GM11168 (cell line): ENCODE results near the gene SS18.
"Not testable (repeated sequence)": the region's sequence is repeated elsewhere in the genome, so short reads cannot be mapped to it uniquely, and the experiment has no call there.

Experiments
- in situ Hi-C: fragments of 300-500 bp; cut with MboI; formaldehyde crosslinking; loops from one replicate; pipeline ENCODE4 v1.12.0; 2022; ENCODE audit warnings: low sequenced_read_pairs; ENCODE audit not compliant: unreplicated experiment

Gene SS18, protein sequence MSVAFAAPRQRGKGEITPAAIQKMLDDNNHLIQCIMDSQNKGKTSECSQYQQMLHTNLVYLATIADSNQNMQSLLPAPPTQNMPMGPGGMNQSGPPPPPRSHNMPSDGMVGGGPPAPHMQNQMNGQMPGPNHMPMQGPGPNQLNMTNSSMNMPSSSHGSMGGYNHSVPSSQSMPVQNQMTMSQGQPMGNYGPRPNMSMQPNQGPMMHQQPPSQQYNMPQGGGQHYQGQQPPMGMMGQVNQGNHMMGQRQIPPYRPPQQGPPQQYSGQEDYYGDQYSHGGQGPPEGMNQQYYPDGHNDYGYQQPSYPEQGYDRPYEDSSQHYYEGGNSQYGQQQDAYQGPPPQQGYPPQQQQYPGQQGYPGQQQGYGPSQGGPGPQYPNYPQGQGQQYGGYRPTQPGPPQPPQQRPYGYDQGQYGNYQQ

DNA sequence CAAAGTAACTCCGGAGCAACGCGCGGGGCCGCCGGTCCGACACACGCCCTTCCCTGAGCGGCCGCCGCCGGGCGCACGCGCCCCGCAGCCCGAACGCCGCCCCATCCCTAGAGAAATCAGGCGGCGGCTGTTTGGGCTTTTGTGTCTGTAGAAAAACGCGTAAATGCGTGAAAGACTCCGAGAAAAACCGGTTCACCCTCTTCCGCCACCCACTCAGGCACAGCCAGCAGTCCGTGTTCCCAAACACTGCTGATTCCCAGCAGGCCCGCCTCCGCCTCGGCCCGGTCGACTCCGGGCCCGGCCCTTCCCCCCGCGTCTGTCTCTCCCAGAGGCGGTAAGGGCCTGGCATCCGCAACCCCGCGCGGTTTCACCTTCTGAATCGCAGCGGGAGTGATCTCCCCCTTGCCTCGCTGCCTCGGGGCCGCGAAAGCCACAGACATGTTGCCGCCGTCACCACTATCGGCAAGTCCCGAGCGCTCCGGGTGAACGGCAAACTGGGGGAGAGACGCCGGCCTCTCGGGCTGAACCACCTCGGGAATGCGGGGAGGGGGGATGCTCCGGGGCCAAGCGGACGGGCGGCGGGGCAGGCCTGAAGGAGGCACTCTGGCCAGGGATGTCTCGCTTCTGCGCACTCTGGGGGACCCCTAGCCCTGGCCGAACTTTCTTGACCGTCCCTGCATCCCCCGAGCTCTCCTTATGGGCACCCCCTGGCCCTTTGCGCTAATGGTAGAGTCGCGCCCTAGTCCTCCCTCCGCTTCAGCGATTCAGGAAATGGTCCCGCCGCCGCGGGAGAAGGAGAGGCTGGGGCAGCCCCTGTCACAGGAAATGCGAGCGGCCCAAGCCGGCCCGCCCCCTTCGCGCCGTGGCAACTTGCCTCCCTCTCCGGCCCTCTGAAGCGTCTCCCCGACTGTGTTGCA lies at the start of gene SS18:
Gene SS18 (minus strand): TSS at position 484 of the 917 bp plus-strand sequence. CDS start 44 bp downstream, at position 440.
- in situ Hi-C loops = no loop called here

DNA sequence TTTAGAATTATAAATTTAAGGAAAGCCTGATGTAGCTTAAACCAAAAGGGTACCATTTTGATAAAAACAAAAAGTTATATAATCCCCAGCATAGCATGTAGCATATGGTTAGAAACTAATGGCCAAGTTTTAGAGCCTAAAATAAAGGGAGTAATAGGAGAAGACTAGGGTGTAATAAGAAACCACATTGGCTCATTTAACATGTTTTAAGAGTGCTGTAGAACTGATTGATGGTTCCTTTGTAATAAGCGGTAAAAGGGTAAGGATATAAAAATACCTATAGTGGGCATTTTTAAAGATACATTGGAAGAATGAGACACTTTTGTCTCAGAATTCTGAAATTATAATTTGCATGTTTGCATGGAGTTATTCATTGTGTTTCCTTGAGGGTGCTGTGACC lies 45.1 kb upstream of the SS18 start:
- in situ Hi-C loops = no loop called here

DNA sequence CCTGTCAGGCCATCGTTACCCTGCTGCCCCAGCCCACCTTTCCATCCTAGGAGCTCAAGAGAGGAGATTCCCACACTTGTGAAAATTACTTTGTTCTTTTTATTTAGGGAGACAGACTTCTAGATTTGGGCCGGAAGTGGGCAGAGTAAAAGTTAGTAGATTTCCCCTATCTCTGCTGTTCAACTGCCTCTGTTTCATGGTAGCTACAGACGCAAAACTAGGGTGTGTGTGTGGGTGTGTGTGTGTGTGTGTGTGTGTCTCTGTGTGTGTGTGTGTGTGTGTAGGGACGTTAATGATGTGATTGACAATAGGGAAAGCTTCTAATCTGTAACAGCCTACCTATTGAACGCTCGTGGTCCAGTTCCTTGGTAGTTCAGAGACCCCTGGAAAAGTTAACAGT lies 43.7 kb upstream of the SS18 start:
- in situ Hi-C loops = no loop called here

DNA sequence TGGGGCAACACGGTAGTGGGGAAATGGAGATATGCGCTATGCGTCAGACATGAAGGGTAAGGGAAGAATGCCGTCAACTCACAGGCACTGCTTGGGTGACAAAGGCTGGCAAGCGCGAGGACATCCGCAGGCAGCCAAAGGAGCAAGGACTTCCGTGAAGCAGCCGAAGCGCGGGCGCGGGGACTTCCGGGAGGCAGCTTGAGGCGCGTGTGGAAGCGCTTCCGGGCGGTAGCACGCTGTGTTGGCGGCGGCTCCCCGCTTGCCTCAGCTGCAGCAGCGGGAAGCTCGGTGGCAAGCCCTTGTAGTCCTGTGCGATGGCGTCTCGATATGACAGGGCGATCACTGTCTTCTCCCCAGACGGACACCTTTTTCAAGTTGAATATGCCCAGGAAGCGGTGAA lies 43.2 kb upstream of the SS18 start, which contains the start of gene PSMA8:
Gene PSMA8 (plus strand): TSS at position 218 of the 400 bp plus-strand sequence. CDS start 97 bp downstream, at position 315.
- in situ Hi-C loops = no loop called here

DNA sequence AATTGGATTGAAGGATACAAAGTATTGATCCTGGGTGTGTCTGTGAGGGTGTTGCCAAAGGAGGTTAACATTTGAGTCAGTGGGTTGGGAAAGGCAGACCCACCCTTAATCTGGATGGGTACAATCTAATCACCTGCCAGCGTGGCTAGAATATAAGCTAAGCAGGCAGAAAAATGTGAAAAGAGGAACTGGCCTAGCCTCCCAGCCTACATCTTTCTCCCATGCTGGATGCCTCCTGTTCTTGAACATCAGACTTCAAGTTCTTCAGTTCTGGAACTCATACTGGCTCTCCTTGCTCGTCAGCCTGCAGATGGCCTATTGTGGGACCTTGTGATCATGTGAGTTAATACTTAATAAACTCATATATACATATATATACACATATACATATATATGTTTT lies 37.8 kb upstream of the SS18 start:
- in situ Hi-C loops = not testable (repeated sequence)

DNA sequence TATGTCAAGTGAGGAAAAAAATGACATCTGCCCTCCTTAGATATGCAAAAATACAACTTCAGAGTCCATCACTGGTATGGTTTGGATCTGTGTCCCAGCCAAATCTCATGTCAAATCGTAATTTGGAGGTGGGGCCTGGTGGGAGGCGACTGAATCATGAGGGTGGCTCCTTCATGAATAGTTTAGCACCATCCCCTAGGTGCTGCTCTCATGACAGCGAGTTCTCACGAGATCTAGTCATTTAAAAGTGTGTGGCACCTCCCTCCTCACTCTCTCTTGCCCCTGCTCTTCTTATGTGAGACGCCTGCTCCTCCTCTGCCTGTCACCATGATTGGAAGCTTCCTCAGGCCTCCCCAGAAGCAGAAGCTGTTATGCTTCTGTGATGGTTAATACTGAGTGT lies 37.4 kb upstream of the SS18 start:
- in situ Hi-C loops = no loop called here

DNA sequence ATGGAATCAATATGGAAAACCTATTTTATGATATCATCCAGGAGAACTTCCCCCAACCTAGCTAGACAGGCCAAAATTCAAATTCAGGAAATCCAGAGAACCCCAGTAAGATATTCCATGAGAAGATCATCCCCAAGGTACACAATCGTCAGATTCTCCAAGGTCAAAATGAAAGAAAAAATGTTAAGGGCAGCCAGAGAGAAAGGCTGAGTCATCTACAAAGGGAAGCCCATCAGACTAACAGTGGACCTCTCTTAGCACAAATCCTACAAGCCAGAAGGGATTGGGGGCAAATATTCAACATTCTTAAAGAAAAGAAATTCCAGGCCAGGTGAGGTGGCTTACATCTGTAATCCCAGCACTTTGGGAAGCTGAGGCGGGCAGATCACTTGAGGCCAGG lies 31.6 kb upstream of the SS18 start:
- in situ Hi-C loops = not testable (repeated sequence)

DNA sequence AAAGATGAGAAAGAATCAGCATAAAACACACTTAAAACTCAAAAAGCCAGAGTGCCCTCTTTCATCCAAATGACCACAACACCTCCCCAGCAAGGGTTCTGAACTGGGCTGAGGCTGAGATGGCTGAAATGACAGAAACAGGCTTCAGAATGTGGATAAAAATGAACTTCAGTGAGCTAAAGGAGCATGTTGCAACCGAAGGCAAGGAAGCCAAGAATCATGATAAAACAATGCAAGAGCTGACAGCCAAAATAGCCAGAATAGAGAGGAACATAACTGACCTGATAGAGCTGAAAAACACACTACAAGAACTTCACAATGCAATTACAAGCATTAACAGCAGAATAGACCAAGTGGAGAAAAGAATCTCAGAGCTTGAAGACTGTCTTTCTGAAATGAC lies 31.1 kb upstream of the SS18 start:
- in situ Hi-C loops = no loop called here

DNA sequence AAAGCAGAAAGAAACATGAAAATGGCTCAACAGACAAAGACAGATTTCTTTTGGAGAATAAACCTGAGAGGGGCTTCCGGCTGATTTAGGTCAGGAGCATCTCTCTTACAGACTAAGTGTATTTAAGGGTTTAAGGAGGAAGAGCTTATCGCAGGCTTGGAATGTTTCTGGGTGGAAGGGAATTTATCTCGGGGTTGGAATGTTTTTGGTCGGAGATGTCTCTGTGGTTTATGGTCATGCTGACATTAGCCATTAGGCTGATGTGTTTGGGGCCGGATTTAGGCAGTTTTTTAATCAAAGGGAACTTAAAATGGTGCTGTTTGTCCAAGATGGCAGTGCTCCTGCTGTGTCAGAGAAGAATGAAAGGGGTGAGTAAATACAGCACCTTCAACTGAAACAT lies 28.8 kb upstream of the SS18 start:
- in situ Hi-C loops = no loop called here

DNA sequence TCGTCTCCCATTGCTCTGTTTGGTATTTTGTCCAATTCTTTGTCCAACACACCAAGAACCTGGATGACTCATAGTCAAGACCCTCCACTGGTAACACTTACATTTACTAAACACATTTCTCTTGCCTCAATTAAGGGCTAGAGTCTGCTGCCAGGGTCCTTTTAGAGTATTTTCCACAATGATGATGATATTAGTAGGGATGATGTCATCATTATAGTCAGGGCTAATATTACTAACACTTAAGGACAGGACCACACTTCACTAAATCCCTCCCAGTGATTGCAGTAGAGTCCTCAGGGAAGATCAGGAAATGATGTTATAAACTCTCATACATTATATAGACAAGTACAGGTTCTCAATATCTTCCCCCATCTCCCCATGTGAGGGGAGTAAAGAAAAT lies 13.6 kb upstream of the SS18 start:
- in situ Hi-C loops = no loop called here

DNA sequence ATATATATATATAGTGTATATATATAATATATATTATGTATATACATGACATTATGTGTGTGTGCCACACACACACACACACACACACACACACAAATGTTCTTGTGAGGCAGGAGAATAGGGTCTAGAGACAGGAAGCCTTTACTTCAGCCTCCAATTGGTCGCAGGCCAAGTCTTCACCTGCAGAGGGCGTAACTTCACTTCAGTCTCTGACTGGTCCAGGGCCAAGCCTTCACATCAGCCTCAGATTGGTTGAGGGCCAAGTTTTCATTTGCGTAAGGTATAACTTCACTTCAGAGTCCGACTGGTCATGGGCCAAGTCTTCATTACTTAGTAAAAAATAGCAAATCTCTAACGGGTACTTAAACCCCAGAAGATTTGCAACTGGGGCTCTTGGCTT lies 13.2 kb upstream of the SS18 start:
- in situ Hi-C loops = no loop called here

DNA sequence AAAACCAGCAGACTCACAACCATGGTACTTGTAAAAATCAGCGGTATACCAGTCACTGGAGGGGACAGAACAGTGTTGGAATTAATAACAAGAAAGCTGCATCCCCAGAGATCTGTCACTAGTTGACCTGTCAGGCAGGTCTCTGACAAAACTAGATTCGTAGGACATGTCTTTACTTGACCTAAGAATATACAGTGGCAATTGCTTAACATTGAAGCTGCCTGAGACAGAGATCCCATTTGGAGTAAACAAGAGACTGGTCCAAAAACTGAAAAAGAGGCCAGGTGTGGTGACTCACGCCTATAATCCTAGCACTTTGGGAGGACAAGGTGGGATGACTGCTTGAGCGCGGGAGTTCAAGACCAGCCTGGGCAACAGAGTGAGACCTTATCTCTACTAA lies 7.2 kb upstream of the SS18 start:
- in situ Hi-C loops = no loop called here

DNA sequence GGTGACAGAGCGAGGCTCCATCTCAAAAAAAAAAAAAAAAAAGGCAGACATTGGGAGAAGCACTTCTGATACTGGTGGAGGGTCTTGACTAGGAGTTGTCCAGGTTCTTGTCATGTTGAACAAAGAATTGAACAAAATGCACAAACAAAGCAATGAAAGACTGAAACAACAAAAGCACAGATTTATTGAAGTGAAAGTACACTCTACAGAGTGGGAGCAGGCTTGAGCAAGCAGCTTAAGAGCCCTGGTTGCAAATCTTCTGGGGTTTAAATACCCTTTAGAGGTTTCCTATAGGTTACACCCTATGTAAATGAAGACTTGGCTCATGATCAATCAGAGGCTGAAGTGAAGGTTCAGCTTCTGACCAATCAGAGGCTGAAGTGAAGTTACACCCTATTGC lies 6.4 kb upstream of the SS18 start:
- in situ Hi-C loops = no loop called here

DNA sequence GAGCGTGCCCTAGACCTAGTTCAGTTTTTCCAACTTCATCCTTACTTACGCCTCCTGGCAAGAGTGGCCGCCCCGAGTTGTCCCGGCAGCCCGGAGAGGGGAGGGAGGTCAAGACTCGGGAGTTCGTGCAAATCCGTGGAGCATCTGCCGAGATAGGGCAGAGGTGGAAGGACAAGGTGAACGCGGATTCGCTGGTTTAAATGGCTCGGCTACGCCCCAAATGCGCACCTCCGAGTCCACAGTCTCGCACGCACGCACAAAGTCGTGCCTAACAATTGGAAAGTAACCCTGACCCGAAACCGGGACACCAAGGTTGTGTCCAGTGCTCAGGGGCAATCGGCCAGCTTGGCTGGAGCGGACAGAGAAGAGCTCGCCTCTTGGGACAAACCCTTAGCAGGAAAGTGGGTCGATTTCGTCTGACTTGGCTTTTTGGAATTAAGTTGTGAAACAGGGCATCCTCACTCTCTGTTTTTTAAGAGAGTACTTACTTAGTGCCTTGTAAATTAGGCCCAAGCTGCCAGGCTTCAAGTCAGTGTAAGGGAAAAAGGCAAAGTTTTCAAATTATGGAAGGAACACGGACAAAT lies 726 bp upstream of the SS18 start:
- in situ Hi-C loops = no loop called here

DNA sequence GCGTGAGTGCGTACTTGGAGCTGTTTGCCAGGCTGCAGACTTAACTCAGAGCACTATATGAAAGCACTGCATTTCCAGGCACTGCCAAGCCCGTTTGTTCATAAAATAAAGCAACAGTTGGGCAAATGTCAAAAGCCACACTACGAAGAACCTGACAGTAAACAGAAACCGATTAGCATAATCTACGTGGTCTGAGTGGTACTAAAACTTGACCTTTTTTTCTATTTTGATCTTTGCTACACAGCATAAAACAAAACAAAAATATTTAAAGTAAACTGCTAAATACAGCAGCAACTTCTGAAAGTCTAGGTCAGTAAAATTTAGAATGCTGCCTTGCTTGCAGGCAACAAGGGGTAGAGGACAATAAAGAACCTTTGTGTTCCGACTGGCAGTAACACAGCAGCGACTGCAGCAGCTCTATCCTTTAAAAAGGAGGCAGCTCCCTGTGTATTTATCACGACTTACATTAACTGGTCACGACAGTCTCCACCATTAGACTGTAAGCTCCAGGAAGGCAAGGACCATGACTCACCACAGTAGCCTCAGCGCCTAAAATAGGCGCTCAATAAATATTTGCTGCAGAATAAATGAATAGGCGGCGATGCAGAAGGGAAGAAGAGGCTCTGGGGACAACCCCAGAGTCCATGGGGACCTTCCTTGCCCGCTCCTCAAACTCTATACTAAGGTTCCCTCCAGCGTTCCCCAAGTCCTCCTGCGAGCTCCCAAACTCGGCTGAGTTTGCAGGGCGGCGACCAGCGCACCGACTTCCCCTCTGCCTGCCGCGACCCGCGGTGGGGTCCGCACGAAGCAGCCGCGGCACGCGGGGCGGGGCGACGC lies 902 bp downstream of the SS18 start:
- in situ Hi-C loops = loop anchor here (10.0 kb wide), 1 partner anchor 165 kb away; no protein-coding TSS in a partner anchor

DNA sequence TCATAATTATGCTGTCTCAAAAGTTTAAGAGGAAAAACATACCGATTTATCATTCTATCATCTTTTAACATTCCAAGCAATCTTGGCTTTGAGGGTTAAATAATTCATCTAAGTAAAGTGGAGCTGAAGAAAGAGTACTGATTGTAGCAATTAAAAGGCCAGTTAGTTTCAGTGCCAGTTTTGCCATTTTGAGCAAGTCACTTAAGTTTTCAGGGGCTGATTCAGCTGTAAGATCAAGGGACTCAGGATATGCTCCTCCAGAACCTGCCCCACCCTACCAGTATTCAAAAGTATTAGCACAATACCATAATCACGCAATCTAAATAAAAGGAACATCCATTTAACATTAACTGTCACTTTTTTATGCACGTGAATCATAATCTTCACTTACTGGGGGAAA lies 1.9 kb downstream of the SS18 start:
- in situ Hi-C loops = loop anchor here (10.0 kb wide), 1 partner anchor 166 kb away; no protein-coding TSS in a partner anchor

DNA sequence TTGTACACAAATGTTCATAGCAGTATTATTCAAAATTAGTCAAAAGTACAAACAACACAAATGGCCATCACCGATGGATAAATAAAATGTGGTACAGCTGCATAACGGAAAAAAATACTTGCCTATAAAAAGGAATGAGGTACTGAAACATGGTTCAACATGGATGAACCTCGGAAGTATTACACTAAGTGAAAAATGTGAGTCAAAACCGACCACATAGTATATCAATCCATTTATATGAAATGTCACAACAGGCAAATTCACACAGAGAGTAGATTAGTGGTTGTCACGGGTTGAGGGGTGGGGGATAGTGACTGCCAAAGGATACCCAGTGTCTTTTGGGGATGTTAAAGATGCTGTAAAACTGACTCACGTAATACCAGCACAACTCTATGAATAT lies 3.5 kb downstream of the SS18 start:
- in situ Hi-C loops = loop anchor here (10.0 kb wide), 1 partner anchor 168 kb away; no protein-coding TSS in a partner anchor

DNA sequence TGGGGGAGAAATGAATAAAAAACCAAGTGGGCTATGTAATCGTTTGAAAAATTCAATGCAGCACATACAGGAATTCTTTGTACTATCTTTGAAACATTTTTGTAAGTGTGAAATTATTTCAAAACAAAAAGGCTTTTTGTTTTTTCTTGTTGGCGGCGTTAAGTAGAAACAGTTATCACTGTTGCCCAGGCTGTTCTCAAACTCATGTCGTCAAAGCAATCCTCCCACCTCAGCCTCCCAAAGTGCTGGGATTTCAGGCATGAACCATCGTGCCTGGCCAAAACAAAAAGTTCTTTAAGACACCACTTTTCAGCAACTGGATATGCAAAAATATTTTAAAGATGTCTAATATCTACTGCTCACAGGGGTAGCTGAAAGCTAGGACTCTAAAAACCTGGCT lies 5.4 kb downstream of the SS18 start:
- in situ Hi-C loops = loop anchor here (10.0 kb wide), 1 partner anchor 170 kb away; no protein-coding TSS in a partner anchor

DNA sequence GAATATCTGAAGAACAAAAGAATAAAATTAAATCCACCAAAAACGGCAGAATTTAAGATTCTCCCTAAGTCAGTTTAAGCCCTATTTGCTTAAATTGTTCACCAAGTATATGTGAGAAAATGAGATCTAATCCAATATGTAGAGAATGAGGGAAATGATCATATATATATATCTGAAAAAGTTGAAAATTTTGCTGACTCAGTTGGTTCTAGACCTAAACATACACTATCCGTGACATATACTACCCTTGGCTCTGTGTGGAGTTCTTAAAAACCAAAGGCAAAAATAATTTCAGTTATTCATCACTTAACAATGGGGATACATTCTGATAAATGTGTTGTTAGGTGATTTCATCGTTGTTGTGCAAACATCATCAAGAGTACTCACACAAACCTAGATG lies 7.3 kb downstream of the SS18 start:
- in situ Hi-C loops = loop anchor here (10.0 kb wide), 1 partner anchor 172 kb away; no protein-coding TSS in a partner anchor

DNA sequence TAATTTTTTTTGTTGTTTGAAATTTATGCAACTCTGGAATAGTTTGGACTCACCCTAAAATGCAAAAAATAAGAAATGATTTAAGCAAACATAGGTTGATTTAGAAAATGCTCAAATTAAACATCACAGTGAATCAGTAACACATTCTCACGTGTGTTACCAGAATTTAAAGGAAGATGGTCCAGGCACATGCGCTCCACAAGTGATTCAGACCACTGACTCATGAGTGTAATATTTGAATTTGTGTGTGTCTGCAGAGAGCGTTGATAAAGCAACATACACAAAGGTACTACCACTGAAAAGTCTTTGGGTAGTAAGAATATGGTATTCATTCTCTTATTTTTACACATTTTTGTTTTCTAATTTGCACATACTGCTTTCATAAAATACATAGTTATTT lies 7.9 kb downstream of the SS18 start:
- in situ Hi-C loops = loop anchor here (10.0 kb wide), 1 partner anchor 172 kb away; no protein-coding TSS in a partner anchor
